IgD-negative memory B cell (primary cell): ENCODE measurements around the gene CD300LG. TPM values are rescaled to one million over a fixed set of nuclear protein-coding genes. Genes with fewer than 3 reads are reported as not detected.

Experiments used
- H3K27ac Mint-ChIP-seq, 3 donors: one replicate each; pipeline ENCODE4 v1.8.0; 2020 to 2022; ENCODE audit warnings: mild to moderate bottlenecking in 3 of 3, mixed read lengths in 3 of 3, moderate library complexity in 1 of 3
- H3K27me3 Mint-ChIP-seq: one replicate; pipeline ENCODE4 v1.8.0; 2021; ENCODE audit warnings: mixed read lengths
- H3K36me3 Mint-ChIP-seq: one replicate; pipeline ENCODE4 v1.8.0; 2020; ENCODE audit warnings: mild to moderate bottlenecking, mixed read lengths
- H3K4me1 Mint-ChIP-seq, 3 donors: one replicate each; pipeline ENCODE4 v1.8.0; 2020 to 2022; ENCODE audit warnings: mixed read lengths in 3 of 3, mild to moderate bottlenecking in 1 of 3
- H3K4me3 Mint-ChIP-seq, 4 donors: one replicate each; pipeline ENCODE4 v1.8.0; 2020 to 2022; ENCODE audit warnings: mild to moderate bottlenecking in 4 of 4, mixed read lengths in 4 of 4, moderate library complexity in 3 of 4
- H3K9me3 Mint-ChIP-seq, 3 donors: one replicate each; pipeline ENCODE4 v1.8.0; 2020 to 2021; ENCODE audit warnings: mixed read lengths in 3 of 3, mild to moderate bottlenecking in 1 of 3
- polyA plus RNA-seq: library from polyadenylated mRNA; unstranded; fragments of 300-500 nt; fragmentation: Illumina TruSeq; gene quantifications from one replicate; pipeline ENCODE4 v1.2.3, GENCODE V29; 2021

Gene CD300LG
- polyA plus RNA-seq, 1 donor from 2014 or later = not detected

DNA sequence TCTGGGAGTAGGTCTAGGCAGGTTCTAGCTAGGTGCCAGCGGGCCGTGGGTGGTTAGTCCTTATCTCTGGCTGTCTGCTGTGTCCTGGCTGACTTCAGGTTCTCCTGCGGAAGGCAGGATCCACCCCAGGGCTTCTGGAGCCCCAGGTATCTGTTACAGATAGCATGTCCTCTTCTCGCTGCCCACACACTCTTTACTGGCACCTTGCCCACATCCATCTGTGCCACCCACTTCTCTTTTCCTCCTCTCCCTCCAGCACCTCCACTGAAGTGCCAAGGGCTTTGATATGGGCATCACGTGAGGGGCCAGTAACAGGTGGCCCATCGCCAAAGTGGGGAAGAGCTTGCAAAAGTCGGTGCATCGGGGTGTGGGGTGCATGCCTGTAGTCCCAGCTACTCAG is 64.9 kb downstream of the CD300LG start:
- Mint-ChIP-seq H3K4me1 (peaks cover 6 to 12% (median 9%) of the 10 kb centered on the region in 3 donors), H3K27me3 (peaks cover 12% of the 10 kb centered on the region), H3K27ac (no peak overlapping the region), H3K36me3 (no peaks in the 10 kb centered on the region), H3K9me3 (no peaks in the 10 kb centered on the region), H3K4me3 (no peak overlapping the region)

DNA sequence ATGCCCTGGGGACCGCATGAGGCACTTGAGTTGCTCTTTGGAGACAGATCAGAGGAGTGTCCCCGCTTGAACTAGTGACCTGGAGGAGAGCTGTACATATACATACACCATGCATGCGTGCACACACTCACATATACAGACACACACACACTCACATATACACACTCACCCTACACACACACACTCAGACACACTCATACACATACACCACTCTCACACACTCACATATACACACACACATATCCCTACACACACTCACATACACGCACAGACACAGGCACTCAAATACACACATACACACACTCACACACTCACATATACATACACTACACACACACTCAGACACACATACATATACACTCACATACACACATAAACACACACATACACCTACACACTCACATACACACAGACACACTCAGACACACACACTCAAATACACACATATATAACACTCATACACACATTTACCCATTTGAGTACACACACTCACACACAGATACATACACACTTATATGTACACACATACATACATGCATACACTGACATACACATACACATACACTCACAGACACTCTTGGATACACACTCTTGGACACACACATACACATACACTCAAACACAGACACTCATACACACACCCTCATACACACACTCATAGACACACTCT is 65.8 kb downstream of the CD300LG start:
- H3K9me3 Mint-ChIP-seq = no peaks in the 10 kb centered on the region

More for the DNA sequence above, 65.8 kb downstream of the CD300LG start:
- Mint-ChIP-seq H3K27me3 (peaks cover 8% of the 10 kb centered on the region), H3K4me1 (peaks cover 9 to 12% (median 11%) of the 10 kb centered on the region in 3 donors), H3K4me3 (no peak overlapping the region), H3K36me3 (no peaks in the 10 kb centered on the region), H3K27ac (no peak overlapping the region)

Other genes starting within 250 kb of the CD300LG start
- not detected for gene MEOX1, start 185.3 kb upstream of the CD300LG start, polyA plus RNA-seq
- not detected for gene SOST, start 88.4 kb upstream of the CD300LG start, polyA plus RNA-seq
- gene DUSP3, start 68.2 kb upstream of the CD300LG start, polyA plus RNA-seq = 10.5 TPM
- not detected for gene CFAP97D1, start 66.7 kb upstream of the CD300LG start, polyA plus RNA-seq
- gene MPP3, start 14.0 kb upstream of the CD300LG start, polyA plus RNA-seq = not detected
- 0.18 TPM for gene MPP2, start 60.4 kb downstream of the CD300LG start, polyA plus RNA-seq
- not detected for gene PPY, start 95.3 kb downstream of the CD300LG start, polyA plus RNA-seq
- not detected for gene PYY, start 106.8 kb downstream of the CD300LG start, polyA plus RNA-seq
- gene NAGS, start 157.4 kb downstream of the CD300LG start, polyA plus RNA-seq = 0.64 TPM
- 24.6 TPM for gene TMEM101, start 167.8 kb downstream of the CD300LG start, polyA plus RNA-seq
- 73.4 TPM for gene LSM12, start 219.5 kb downstream of the CD300LG start, polyA plus RNA-seq
- gene G6PC3, start 223.6 kb downstream of the CD300LG start, polyA plus RNA-seq = 22.5 TPM